Measurements from ENCODE around the gene IGF2.

DNA sequence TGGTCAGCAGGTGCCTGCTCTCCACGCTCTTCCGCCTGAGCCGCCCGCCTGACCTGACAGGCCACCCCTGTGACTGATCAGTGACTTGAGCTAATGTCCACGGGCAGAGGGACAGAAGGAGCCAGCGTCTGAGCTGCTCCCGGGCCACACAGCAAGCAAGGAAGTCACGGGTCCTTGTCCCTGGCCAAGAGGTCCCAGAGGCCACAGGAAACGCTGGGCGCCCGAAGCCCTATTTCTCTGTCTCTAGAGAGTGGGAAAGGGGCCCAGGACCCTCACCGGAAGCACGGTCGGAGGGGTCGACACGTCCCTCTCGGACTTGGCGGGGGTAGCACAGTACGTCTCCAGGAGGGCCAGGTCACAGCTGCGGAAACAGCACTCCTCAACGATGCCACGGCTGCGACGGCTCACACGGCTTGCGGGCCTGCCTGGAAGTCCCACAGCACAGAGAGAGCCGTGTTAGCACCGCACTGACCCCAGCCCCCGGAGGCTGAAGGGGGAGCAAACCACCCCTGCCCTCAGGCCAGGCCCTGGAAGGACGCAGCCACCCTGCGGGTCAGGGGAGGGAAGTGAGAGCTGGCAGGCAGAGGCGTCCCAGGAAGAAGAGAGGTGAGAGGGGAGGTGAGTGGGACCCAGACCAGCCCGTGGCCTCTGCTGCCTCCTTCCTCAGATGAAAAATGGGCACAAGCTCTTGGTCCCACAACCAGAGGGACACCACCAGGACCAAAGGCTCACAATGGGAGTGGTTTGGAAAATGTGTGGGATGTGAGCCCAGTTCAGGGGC, 5.8 kb downstream of the IGF2 start:
- TF ChIP-seq CTCF (IDR thresholded peaks at IDR 0.05) (no peak), POLR2A (IDR thresholded peaks at IDR 0.05) (no peak)
